ENCODE data around the gene GRB10.

The GRB10 gene

GRCh38 chr7:50632561-50633413 lies 149.9 kb downstream of the GRB10 start:
- DNase-seq (ENCODE audit: low spot score), result peak; percentile 60

DNA sequence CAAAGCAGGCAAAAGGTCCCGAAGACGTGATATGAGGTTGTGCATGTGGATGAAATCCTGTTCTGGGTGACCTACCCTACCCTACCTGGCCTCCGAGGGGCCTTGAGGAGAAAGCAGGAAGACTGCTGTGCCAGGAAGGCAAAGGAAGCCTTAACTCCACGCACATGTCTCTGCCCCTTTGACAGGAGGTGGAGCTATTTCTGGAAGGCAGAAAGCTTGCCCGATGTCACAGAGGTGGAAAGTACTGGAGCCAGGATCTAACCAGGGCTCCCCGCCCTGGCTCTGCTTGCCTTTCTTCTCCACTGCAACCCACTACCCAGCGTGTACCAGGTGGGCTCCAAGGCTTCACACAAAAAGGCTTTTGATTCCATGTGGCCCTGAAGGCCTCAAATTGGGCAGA lies 151.1 kb downstream of the GRB10 start:
- no peak for DNase-seq (ENCODE audit: low spot score)

DNA sequence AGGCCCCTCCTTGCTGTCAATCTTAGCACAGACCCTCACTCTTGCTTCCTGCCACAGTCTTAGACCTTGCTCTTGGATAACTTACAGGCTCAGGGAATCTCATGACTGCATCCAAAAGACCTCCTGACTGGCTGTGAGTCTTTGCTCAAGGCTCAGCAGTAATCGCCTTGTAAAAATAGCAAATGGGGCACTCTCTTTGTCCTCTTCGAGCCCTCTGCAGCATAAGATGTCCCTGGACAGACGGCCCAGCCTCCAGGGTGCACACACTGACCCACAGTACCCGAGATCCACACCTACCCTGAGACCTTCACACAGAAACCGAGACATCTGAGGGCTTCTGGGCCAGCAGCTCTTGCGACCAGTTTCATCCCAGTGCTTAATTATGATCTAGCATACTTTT lies 151.6 kb downstream of the GRB10 start:
- no peak for DNase-seq (ENCODE audit: low spot score)

- DNase-seq (ENCODE audit: low spot score), result no peak
Measured at GRCh38 chr7:50629238-50629901, 153.3 kb downstream of the GRB10 start.

- no peak for DNase-seq (ENCODE audit: low spot score)
Measured at GRCh38 chr7:50628434-50629084, 154.1 kb downstream of the GRB10 start.

DNA sequence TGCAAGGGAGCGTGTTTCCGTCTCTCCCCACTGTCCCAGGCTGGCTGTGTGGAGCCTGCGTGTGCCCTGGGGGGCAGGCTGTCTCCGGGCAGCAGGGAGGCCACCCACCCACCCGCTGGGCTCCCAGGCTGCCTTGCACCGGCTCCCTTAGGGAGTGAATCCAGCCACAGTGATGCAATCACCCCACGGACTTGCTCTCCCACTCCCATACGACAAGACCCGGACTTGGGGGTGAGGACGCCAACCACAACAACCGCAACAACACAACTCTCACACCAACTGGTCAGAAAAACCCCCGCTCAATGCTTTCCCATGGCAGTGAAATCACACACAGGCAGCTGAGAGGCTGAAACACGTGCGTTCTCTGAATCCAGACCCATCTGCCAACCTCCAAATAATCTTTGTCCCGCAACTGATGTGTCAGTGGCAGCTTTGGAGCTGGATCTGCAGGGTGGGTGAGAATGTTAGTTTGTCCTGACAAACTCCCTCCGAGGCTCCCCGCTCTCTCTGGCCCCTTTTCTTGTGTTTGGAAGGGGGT lies 154.8 kb downstream of the GRB10 start:
- DNase-seq (ENCODE audit: low spot score), result no peak

- no peak for DNase-seq (ENCODE audit: low spot score)
Measured at GRCh38 chr7:50626286-50626685, 156.4 kb downstream of the GRB10 start.

- no peak for DNase-seq (ENCODE audit: low spot score)
Measured at GRCh38 chr7:50625360-50625759, 157.3 kb downstream of the GRB10 start.

- DNase-seq (ENCODE audit: low spot score), result no peak
Measured at GRCh38 chr7:50622821-50623220, 159.9 kb downstream of the GRB10 start.

GRCh38 chr7:50621973-50622490 lies 160.7 kb downstream of the GRB10 start:
- DNase-seq (ENCODE audit: low spot score), result no peak

- DNase-seq (ENCODE audit: low spot score), result no peak
Measured at GRCh38 chr7:50621206-50621605, 161.5 kb downstream of the GRB10 start.

- peak; percentile 30 for DNase-seq (ENCODE audit: low spot score)
Measured at GRCh38 chr7:50620433-50620832, 162.3 kb downstream of the GRB10 start.

GRCh38 chr7:50619684-50620083 lies 163.0 kb downstream of the GRB10 start:
- no peak for DNase-seq (ENCODE audit: low spot score)

GRCh38 chr7:50618281-50618680 lies 164.4 kb downstream of the GRB10 start:
- no peak for DNase-seq (ENCODE audit: low spot score)

DNA sequence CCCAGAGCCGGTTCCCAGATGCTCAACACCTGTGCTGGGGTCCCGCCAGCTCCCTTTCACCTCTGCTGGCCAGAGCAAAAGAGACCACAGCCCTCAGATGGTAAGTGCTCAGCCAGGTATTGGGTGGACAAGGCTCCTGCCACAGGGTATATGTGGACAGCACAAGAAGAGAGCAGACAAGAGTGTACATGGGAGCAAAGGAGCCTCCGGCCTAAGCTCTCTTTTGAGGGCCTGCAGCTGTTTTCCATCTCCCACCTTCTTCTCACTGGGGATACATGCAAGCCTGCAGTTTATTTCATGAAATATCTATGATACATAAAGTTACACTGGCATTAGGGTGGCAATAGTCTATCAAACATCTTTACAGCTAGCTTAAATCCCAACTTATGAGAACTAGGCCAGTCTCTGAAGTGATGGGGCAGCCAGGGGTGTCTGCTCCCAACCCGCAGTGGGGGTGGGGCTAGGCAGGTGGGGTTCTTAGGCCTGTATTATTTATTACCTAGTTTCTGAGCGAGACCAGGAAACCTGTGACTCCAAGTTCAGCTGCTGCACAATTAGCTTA lies 167.1 kb downstream of the GRB10 start:
- DNase-seq (ENCODE audit: low spot score), result no peak

DNA sequence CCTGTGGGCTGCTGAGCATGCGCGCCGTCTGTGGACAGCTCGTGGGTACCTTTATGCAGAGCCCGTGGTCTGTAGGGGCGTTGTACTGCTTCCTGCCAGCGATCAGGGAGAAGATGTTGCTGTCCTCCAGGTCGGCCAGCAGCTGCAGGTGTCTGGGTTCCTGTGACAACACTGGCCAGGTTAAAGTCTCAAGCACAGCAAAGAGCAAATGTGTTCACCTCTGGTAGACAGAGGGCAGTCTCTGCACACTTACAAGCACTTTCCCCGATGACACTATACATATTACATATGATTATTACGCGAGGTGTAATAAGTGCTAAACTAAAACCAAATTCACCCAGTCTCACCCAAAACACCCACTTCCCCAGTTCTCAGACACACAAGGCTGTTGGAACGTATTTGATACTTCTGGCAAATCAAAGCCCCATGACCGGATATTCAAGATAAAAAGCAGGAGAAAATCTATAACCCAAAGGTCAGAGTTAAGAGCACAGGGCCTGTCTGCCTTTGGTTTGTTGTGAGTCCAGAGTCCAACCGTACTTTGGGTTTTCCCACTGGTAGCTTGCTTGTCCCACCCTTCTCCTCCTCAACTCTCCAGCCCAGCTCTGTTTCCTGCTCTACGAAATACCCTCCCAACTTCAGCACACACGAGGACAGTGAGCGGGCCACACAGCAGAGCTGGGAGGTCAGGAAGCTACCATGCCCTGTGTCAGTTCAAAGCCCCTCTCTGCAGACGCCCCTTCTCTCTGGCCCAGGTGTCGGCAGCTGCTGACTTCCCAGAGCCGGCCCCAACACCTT lies 167.8 kb downstream of the GRB10 start:
- no peak for DNase-seq (ENCODE audit: low spot score)

DNA sequence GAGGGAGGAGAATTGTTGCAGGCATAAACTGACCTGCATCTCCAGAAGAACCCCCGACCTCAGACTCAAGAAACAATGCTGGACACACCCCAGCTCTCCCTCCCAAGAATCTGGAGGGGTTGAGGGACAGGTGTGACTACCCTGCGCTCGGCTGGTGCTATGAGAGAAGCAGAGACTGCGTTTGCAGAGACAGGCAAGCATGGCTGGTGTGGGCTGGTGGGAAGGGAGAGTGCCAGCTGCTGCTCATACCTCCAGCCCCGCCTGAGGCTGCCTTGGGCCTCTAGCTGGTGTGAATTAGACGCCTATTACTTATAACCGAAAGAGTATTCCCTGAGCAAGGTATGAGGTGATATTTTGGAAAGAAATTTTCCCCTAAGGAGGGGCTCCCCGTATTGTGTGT lies 169.2 kb downstream of the GRB10 start:
- DNase-seq (ENCODE audit: low spot score), result no peak

GRCh38 chr7:50612704-50613103 lies 170.0 kb downstream of the GRB10 start:
- no peak for DNase-seq (ENCODE audit: low spot score)

DNA sequence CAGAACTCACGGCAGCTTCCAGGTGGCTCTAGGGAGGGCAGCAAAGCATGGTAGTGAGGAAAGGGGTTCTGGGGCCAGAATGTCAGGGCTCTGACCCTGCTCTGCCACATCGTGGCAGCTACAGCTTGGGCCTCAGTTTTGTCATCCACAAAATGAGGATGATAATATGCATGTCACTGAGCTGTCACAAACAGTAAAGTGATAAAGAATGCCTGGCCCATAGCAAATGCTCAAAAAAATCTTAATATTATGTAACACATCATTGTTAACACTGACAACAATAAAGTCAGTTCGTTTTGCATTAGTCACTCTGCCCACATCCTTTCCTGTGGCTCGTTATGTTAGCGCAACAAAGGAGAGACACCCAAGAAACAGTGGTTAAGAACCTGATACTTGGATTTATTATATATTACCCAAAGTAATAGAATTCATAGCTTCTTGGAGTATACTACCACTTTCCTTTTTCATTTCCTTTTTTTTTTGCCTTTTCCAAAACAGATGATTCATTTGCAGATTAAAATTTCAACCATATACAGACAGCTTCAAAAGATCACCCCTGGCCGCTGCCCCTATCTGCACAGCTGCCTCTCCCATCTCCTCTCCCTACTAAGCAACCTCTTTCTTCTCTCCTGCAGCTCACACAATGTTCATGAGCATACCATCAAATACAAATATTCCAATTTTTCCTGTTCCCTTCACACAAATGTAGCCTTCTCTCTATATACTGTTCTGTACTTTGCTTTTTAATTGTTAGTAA lies 172.0 kb downstream of the GRB10 start:
- DNase-seq (ENCODE audit: low spot score), result peak; percentile 64

- no peak for DNase-seq (ENCODE audit: low spot score)
Measured at GRCh38 chr7:50608196-50608906, 174.3 kb downstream of the GRB10 start.
